Suprapubic skin (tissue), 4 donors: ENCODE data around the gene LMAN1.

Experiments
- CTCF ChIP-seq, 2 donors: fragments of 200-600 bp in 1 of 2; fragments of 450-650 bp in 1 of 2; sonication (generic) in 1 of 2; IDR thresholded peaks; one replicate each; pipeline ENCODE4 v1.5.1; 2016 to 2019; ENCODE audit warnings: antibody characterized with exemption in 2 of 2, mild to moderate bottlenecking in 1 of 2, moderate library complexity in 1 of 2
- POLR2A ChIP-seq, 2 donors: fragments of 450-650 bp; IDR thresholded peaks; one replicate each; pipeline ENCODE4 v1.6.1; 2017; ENCODE audit warnings: antibody characterized with exemption in 2 of 2, mild to moderate bottlenecking in 2 of 2, moderate library complexity in 2 of 2
- POLR2AphosphoS5 ChIP-seq, 3 donors: sonication (generic); formaldehyde crosslinking; IDR thresholded peaks; one replicate each; pipeline ENCODE4 v1.6.1; 2017; ENCODE audit warnings: antibody characterized with exemption in 3 of 3

DNA sequence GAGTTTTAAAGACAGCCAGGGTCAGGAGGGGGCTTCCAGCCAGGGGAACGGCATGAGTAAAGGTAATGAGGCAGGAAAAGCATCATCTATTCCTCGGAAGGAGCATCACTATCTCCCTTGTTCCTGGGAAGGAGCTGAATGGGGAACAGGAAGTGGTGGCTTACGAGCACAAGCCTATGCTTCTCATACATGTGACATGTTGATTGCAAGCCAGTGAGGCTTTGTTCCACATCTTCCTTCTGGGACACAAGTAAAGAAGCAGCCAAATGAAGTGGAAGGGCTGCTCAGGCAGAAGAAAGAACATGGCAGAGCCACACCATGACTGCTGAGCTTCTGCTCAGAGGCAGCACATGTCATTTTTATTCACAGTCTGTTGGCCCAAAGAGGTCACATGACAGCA, 15.1 kb upstream of the LMAN1 start:
- TF ChIP-seq POLR2A (IDR thresholded peaks at IDR 0.05) (no peak), CTCF (IDR thresholded peaks at IDR 0.05) (no peak), POLR2AphosphoS5 (IDR thresholded peaks at IDR 0.05) (no peak)
